ENCODE measurements around the gene RAD23B. TPM values are rescaled to one million over a fixed set of nuclear protein-coding genes. Genes with fewer than 3 reads are reported as not detected.

The RAD23B gene
- total RNA-seq, 4 donors from 2014 or later = 64.4 to 110 (median 88.1) TPM

GRCh38 chr9:107286057-107286456 is 3.0 kb downstream of the RAD23B start:
- Histone ChIP-seq H3K4me1 (peaks cover 52 to 73% (median 70%) of the 10 kb centered on the region in 4 donors), H3K4me3 (peak overlapping the region; percentile 91 to 99 (median 98)), H3K36me3 (no peaks in the 10 kb centered on the region), H3K27ac (replicated peaks in 1 of 4) (peak overlapping the region in 3 of 4 donors; percentile 99 to 100 (median 99)), H3K27me3 (no peaks in the 10 kb centered on the region), H3K9me3 (no peaks in the 10 kb centered on the region)
- 27% methylated on average over 2 of the region's 2 CpGs for WGBS
- no peak for DNase-seq (ENCODE audit: extremely low spot score)
- TF ChIP-seq CTCF (IDR thresholded peaks at IDR 0.05) (no peak), POLR2A (IDR thresholded peaks at IDR 0.05; ENCODE audit: low read depth) (no peak), POLR2AphosphoS5 (IDR thresholded peaks at IDR 0.05) (no peak), EP300 (IDR thresholded peaks at IDR 0.05) (no peak)
- intact Hi-C loops (cut with DNase I) = loop anchor here (5.0 kb wide), 1 partner anchor 51 kb away; no protein-coding TSS in a partner anchor

GRCh38 chr9:107288701-107289100 is 5.6 kb downstream of the RAD23B start:
- Histone ChIP-seq H3K4me3 (no peak overlapping the region), H3K36me3 (no peaks in the 10 kb centered on the region), H3K27ac (replicated peaks in 1 of 4) (no peak overlapping the region), H3K9me3 (no peaks in the 10 kb centered on the region), H3K27me3 (no peaks in the 10 kb centered on the region), H3K4me1 (peaks cover 59 to 93% (median 86%) of the 10 kb centered on the region in 4 donors)
- intact Hi-C loops (cut with DNase I) = loop anchor here (5.0 kb wide), 1 partner anchor 49 kb away; no protein-coding TSS in a partner anchor
- no peak for TF ChIP-seq POLR2A (IDR thresholded peaks at IDR 0.05; ENCODE audit: low read depth)
- WGBS = 75% methylated on average over 1 of the region's 1 CpG
- DNase-seq (ENCODE audit: extremely low spot score) = no peak

GRCh38 chr9:107290619-107291018 is 7.5 kb downstream of the RAD23B start:
- no peak overlapping the region for H3K4me3 ChIP-seq
- WGBS = 62% methylated on average over 7 of the region's 7 CpGs
- no peaks in the 10 kb centered on the region for H3K27me3 ChIP-seq
- H3K27ac ChIP-seq (replicated peaks in 1 of 4) = no peak overlapping the region
- no peak for DNase-seq (ENCODE audit: extremely low spot score)
- intact Hi-C loops (cut with DNase I) = no loop called here
- TF ChIP-seq CTCF (IDR thresholded peaks at IDR 0.05) (no peak), POLR2AphosphoS5 (IDR thresholded peaks at IDR 0.05) (no peak), POLR2A (IDR thresholded peaks at IDR 0.05; ENCODE audit: low read depth) (no peak), EP300 (IDR thresholded peaks at IDR 0.05) (no peak)
- H3K9me3 ChIP-seq = no peaks in the 10 kb centered on the region
- no peaks in the 10 kb centered on the region for H3K36me3 ChIP-seq
- peaks cover 75 to 98% (median 92%) of the 10 kb centered on the region in 4 donors for H3K4me1 ChIP-seq

- Histone ChIP-seq H3K27me3 (no peaks in the 10 kb centered on the region), H3K36me3 (no peaks in the 10 kb centered on the region), H3K9me3 (no peaks in the 10 kb centered on the region), H3K27ac (replicated peaks in 1 of 4) (no peak overlapping the region), H3K4me3 (no peak overlapping the region), H3K4me1 (peaks cover 56 to 79% (median 75%) of the 10 kb centered on the region in 4 donors)
- DNase-seq (ENCODE audit: extremely low spot score) = no peak
- TF ChIP-seq POLR2AphosphoS5 (IDR thresholded peaks at IDR 0.05) (no peak), CTCF (IDR thresholded peaks at IDR 0.05) (no peak), EP300 (IDR thresholded peaks at IDR 0.05) (no peak), POLR2A (IDR thresholded peaks at IDR 0.05; ENCODE audit: low read depth) (no peak)
- 80% methylated on average over 1 of the region's 1 CpG for WGBS
- intact Hi-C loops (cut with DNase I) = no loop called here
These were observed 9.9 kb downstream of the RAD23B start for GRCh38 chr9:107292821-107293542.

- H3K4me1 ChIP-seq = peaks cover 50 to 73% (median 70%) of the 10 kb centered on the region in 4 donors
These were observed 10.5 kb downstream of the RAD23B start for GRCh38 chr9:107293543-107294085.

More at GRCh38 chr9:107293543-107294085, 10.5 kb downstream of the RAD23B start:
- Histone ChIP-seq H3K9me3 (no peaks in the 10 kb centered on the region), H3K27ac (replicated peaks in 1 of 4) (no peak overlapping the region), H3K36me3 (no peaks in the 10 kb centered on the region), H3K27me3 (no peaks in the 10 kb centered on the region), H3K4me3 (no peak overlapping the region)
- TF ChIP-seq EP300 (IDR thresholded peaks at IDR 0.05) (no peak), POLR2AphosphoS5 (IDR thresholded peaks at IDR 0.05) (no peak)
- WGBS = 89% methylated on average over 6 of the region's 6 CpGs
- intact Hi-C loops (cut with DNase I) = no loop called here
- DNase-seq (ENCODE audit: extremely low spot score) = no peak
